A549 (cell line): ENCODE results near the gene SDC4. TPM values are rescaled to one million over a fixed set of nuclear protein-coding genes. Genes with fewer than 3 reads are reported as not detected.

ENCODE experiments used
- ATAC-seq, 2 experiments: fragments of 200-7000 bp in 1 of 2; fragments of >200 bp in 1 of 2; cut with Nextera tagmentation in 1 of 2; cut with Tn5 transposase in 1 of 2; 3 replicates each; pipeline versions ENCODE4 v1.8.0 to v1.9.1; 2018 to 2020; ENCODE audit warnings: mild to moderate bottlenecking in 1 of 2, moderate library complexity in 1 of 2
- CTCF ChIA-PET: fragments of 300-600 bp; sonication (Branson Sonifier 250); formaldehyde crosslinking; extraction: SDS; loops from one replicate; lab custom pipeline; 2021; ENCODE audit warnings: antibody characterized with exemption, inconsistent platforms; lab: Yijun Ruan, JAX
- POLR2A ChIA-PET: fragments of 350-600 bp; formaldehyde crosslinking; extraction: SDS; loops from one replicate; lab custom pipeline; 2021; ENCODE audit warnings: antibody characterized with exemption, inconsistent platforms; lab: Yijun Ruan, JAX
- DNase-seq, 2 experiments: peaks; one replicate each; pipeline versions ENCODE4 v3.0.0 to v3.0.0-alpha.2; 2011 to 2016; ENCODE audit warnings: low read depth in 1 of 2, low spot score in 1 of 2
- FAIRE-seq: peaks from 2 replicates; lab custom pipeline; 2011; peaks lifted over from hg19 to GRCh38; lab: Jason Lieb, UNC
- H3K27ac ChIP-seq, 2 experiments: fragments of >200 bp; sonication (Bioruptor Twin); formaldehyde crosslinking; 3 replicates each; pipeline ENCODE4 v1.5.1; 2016 to 2017
- H3K4me1 ChIP-seq: fragments of >200 bp; sonication (Bioruptor Twin); formaldehyde crosslinking; 3 replicates; pipeline ENCODE4 v1.6.1; 2016
- H3K4me2 ChIP-seq: fragments of >200 bp; sonication (Bioruptor Twin); formaldehyde crosslinking; 3 replicates; pipeline ENCODE4 v1.6.1; 2016
- H3K4me3 ChIP-seq: fragments of >200 bp; sonication (Bioruptor Twin); formaldehyde crosslinking; 3 replicates; pipeline ENCODE4 v1.5.1; 2016
- H3K9me3 ChIP-seq: fragments of >200 bp; sonication (Bioruptor Twin); formaldehyde crosslinking; 3 replicates; pipeline ENCODE4 v1.6.1; 2016
- CBX2 ChIP-seq: fragments of 200-600 bp; sonication (generic); IDR thresholded peaks from 2 replicates; pipeline ENCODE4 v1.6.1; 2016; ENCODE audit warnings: low read depth, mild to moderate bottlenecking, borderline replicate concordance
- EHF ChIP-seq: fragments of 250-450 bp; sonication (Bioruptor Pico); IDR thresholded peaks from 2 replicates; pipeline ENCODE4 v1.5.0; 2020; ENCODE audit warnings: mild to moderate bottlenecking
- EP300 ChIP-seq, 2 experiments: fragments of >200 bp; sonication (Bioruptor Twin); formaldehyde crosslinking; IDR thresholded peaks; 2 replicates in 1 of 2; 3 replicates in 1 of 2; pipeline ENCODE4 v1.6.1; 2016 to 2017
- ESRRA ChIP-seq: fragments of 150-350 bp; IDR thresholded peaks from 2 replicates; pipeline ENCODE4 v1.6.1; 2014; ENCODE audit warnings: mild to moderate bottlenecking, low read length, borderline replicate concordance
- HDAC2 ChIP-seq: fragments of 200-600 bp; sonication (generic); IDR thresholded peaks from 2 replicates; pipeline ENCODE4 v1.6.1; 2016
- HOXB13 ChIP-seq: fragments of 250-450 bp; sonication (Bioruptor Pico); IDR thresholded peaks from 2 replicates; pipeline ENCODE4 v1.5.0; 2020; ENCODE audit warnings: low read depth, mild to moderate bottlenecking, moderate library complexity
- JUNB ChIP-seq: fragments of >200 bp; sonication (Bioruptor Twin); formaldehyde crosslinking; IDR thresholded peaks from 2 replicates; pipeline ENCODE4 v1.6.1; 2016
- KDM1A ChIP-seq: fragments of 200-600 bp; sonication (generic); IDR thresholded peaks from 2 replicates; pipeline ENCODE4 v1.6.1; 2016; ENCODE audit warnings: low read depth, mild to moderate bottlenecking
- MAZ ChIP-seq: fragments of 150-350 bp; IDR thresholded peaks from 2 replicates; pipeline ENCODE4 v1.6.1; 2014; ENCODE audit warnings: antibody characterized with exemption, low read depth, low read length, borderline replicate concordance
- NFE2L2 ChIP-seq: fragments of 150-350 bp; conservative IDR thresholded peaks from 2 replicates; pipeline ENCODE4 v1.6.1; 2014; ENCODE audit warnings: low read length
- RAD21 ChIP-seq, 2 experiments: fragments of >200 bp in 1 of 2; sonication (Bioruptor Twin) in 1 of 2; formaldehyde crosslinking in 1 of 2; IDR thresholded peaks in 1 of 2; conservative IDR thresholded peaks in 1 of 2; 2 replicates in 1 of 2; 3 replicates in 1 of 2; pipeline ENCODE4 v1.6.1; 2012 to 2018; ENCODE audit warnings: inconsistent platforms in 1 of 2
- RCOR1 ChIP-seq: fragments of 150-350 bp; IDR thresholded peaks from 2 replicates; pipeline ENCODE4 v1.6.1; 2014; ENCODE audit warnings: antibody characterized with exemption, low read length, low read depth
- RFX5 ChIP-seq: fragments of 450-650 bp; IDR thresholded peaks from 2 replicates; pipeline ENCODE4 v1.7.1; 2014; ENCODE audit warnings: antibody characterized with exemption, mild to moderate bottlenecking, moderate library complexity
- RNF2 ChIP-seq: fragments of 200-600 bp; sonication (generic); IDR thresholded peaks from 2 replicates; pipeline ENCODE4 v1.6.1; 2016; ENCODE audit warnings: low read depth, mild to moderate bottlenecking, antibody characterized with exemption, moderate library complexity, borderline replicate concordance
- SMC3 ChIP-seq: fragments of >200 bp; sonication (Bioruptor Twin); formaldehyde crosslinking; IDR thresholded peaks from 3 replicates; pipeline ENCODE4 v1.6.1; 2018; ENCODE audit warnings: inconsistent platforms
- TFCP2L1 ChIP-seq: fragments of 250-450 bp; sonication (Bioruptor Pico); IDR thresholded peaks from 2 replicates; pipeline ENCODE4 v1.5.0; 2021; ENCODE audit warnings: mild to moderate bottlenecking
- TP53 ChIP-seq: fragments of 250-450 bp; sonication (Bioruptor Pico); IDR thresholded peaks from 2 replicates; pipeline ENCODE4 v1.5.0; 2021; ENCODE audit warnings: mild to moderate bottlenecking, moderate library complexity
- ZC3H11A ChIP-seq: fragments of 450-650 bp; IDR thresholded peaks from 2 replicates; pipeline ENCODE4 v1.6.1; 2014; ENCODE audit warnings: antibody characterized with exemption, mild to moderate bottlenecking
- WGBS: methylation state at CpG from one replicate; pipeline ENCODE4 v1.1.6; 2017; ENCODE audit errors: missing lambda C conversion rate; 5-methylcytosine and 5-hydroxymethylcytosine counted together
- polyA plus RNA-seq, 4 experiments: library from polyadenylated mRNA; depleted of rRNA in 3 of 4; stranded (reverse); fragments of >200 nt; fragmentation: RNase III in 1 of 4; extraction: RNeasy Plus Mini Kit Qiagen cat#74134 plus additional on column Dnase treatment in 1 of 4; gene quantifications; 2 replicates in 3 of 4; 3 replicates in 1 of 4; pipeline ENCODE4 v1.2.3, GENCODE V29; 2011 to 2017
- TF ChIP-seq, protein P1 (sequence below): fragments of >200 bp; sonication (Bioruptor Twin); formaldehyde crosslinking; IDR thresholded peaks from 3 replicates; pipeline ENCODE4 v1.5.1; 2016
- TF ChIP-seq, protein P2 (sequence below): fragments of 250-450 bp; sonication (Bioruptor Pico); IDR thresholded peaks from 2 replicates; pipeline ENCODE4 v1.5.0; 2021; ENCODE audit warnings: mild to moderate bottlenecking, moderate library complexity, borderline replicate concordance
- TF ChIP-seq, protein P3 (sequence below): fragments of >200 bp; sonication (Bioruptor Twin); formaldehyde crosslinking; IDR thresholded peaks from 3 replicates; pipeline ENCODE4 v1.6.1; 2016

The SDC4 gene
- polyA plus RNA-seq, 2 of the 4 experiments (the other 2 are of a cell fraction) = 27.4 to 35.6 TPM

DNA sequence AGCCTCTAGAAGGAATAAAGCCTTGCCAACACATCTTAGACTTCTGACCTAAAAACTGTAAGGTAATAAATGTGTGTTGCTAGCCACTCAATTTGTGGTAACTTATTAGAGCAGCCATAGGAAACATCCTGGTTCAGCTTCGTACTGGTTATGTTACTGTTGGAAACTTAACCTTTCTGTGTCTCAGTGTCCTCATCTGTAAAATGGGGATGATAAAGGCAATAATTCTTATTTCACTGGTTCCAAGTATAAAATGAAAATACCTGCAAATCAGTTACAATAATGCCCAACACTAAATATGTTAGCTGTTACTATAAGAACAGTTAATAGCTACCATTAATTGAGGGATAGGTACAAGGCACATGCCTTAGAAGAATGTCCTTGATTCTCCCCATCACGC lies 55.9 kb downstream of the SDC4 start:
- DNase-seq (no peak), FAIRE-seq (no peak), ATAC-seq (no peak)
- WGBS = 82% methylated on average over 2 of the region's 2 CpGs
- H3K4me1 ChIP-seq = no peaks in the 10 kb centered on the region
- peaks cover 12% of the 10 kb centered on the region for H3K9me3 ChIP-seq
- no peak overlapping the region for H3K27ac ChIP-seq
- TF ChIP-seq KDM1A (peak; percentile 67; the same call in 1 of the 2 replicates), RFX5 (no peak)
- no peak overlapping the region for H3K4me3 ChIP-seq
- no peak overlapping the region for H3K4me2 ChIP-seq
- ChIA-PET POLR2A (no interaction called here), CTCF (interaction anchor here (0.6 to 9.0 kb wide), 42 partner anchors 8 to 484 kb away, joined by 3 to 106 read pairs (median 10); partner anchors contain the start of genes MATN4, RBPJL, SLPI and SYS1)

- POLR2A ChIA-PET = no interaction called here
- TF ChIP-seq TP53 (CRISPR knock-in tag) (no peak), KDM1A (no peak), HDAC2 (no peak), EHF (CRISPR knock-in tag) (no peak)
- TF ChIP-seq, all 56 proteins: peak for 0
- Histone ChIP-seq H3K4me3 (no peak overlapping the region), H3K4me1 (no peaks in the 10 kb centered on the region), H3K27ac (no peak overlapping the region), H3K4me2 (no peak overlapping the region), H3K9me3 (peaks cover 12% of the 10 kb centered on the region)
- CTCF ChIA-PET = interaction anchor here (0.6 to 9.0 kb wide), 55 partner anchors 10 to 485 kb away, joined by 3 to 106 read pairs (median 7); partner anchors contain the start of genes MATN4, SYS1 and TOMM34
- no peak for DNase-seq
- no peak for ATAC-seq
- 70% methylated on average over 9 of the region's 9 CpGs for WGBS
- FAIRE-seq = no peak
Observed at GRCh38 chr20:45291526-45291925, 56.7 kb downstream of the SDC4 start.

DNA sequence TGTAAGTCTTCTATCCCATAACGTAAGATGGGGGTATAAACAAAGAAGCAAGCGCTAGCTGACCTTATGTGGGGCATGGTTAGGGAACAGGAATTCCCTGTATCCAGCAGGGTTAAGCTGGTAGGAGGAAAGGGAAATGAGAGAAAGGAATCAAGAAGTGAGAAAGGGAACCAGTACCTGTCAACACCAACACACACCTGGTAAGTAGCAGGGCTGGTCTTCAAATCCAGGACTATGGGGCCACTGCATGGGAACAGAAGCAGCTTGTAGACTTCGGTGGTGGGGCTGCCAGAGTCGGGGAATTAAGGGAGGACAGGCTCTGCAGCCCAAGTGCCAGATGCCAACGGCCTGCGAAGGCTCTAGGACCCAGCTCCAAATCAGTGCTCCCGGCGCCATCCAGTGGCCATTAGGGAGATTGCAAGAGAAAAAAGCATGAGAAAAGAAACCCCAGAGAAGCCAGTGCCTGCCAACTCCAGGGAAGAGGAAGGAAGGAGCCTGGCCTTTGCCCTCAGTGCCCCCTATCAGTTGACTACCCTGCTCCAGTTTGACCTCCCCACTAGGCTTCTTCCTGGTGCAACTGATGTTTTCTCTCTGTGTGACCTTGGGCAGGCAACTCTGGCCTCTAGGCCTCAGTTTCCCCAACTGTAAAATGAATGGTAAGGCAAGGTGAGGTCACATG lies 57.4 kb downstream of the SDC4 start:
- no peak overlapping the region for H3K4me3 ChIP-seq
- no peak for TF ChIP-seq RNF2
- TF ChIP-seq ZC3H11A = no peak
- TF ChIP-seq MAZ = no peak
- no peak for TF ChIP-seq EP300 (IDR thresholded peaks at IDR 0.05)
- TF ChIP-seq, protein P1, sequence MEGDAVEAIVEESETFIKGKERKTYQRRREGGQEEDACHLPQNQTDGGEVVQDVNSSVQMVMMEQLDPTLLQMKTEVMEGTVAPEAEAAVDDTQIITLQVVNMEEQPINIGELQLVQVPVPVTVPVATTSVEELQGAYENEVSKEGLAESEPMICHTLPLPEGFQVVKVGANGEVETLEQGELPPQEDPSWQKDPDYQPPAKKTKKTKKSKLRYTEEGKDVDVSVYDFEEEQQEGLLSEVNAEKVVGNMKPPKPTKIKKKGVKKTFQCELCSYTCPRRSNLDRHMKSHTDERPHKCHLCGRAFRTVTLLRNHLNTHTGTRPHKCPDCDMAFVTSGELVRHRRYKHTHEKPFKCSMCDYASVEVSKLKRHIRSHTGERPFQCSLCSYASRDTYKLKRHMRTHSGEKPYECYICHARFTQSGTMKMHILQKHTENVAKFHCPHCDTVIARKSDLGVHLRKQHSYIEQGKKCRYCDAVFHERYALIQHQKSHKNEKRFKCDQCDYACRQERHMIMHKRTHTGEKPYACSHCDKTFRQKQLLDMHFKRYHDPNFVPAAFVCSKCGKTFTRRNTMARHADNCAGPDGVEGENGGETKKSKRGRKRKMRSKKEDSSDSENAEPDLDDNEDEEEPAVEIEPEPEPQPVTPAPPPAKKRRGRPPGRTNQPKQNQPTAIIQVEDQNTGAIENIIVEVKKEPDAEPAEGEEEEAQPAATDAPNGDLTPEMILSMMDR = peak; percentile 86
- TF ChIP-seq HOXB13 (CRISPR knock-in tag) = no peak
- no peak for TF ChIP-seq RCOR1
- TF ChIP-seq ESRRA = no peak
- peak; percentile 81 for TF ChIP-seq SMC3
- TF ChIP-seq JUNB = no peak
- no peak for TF ChIP-seq TFCP2L1 (CRISPR knock-in tag)
- TF ChIP-seq CBX2 = no peak
- TF ChIP-seq, protein P2, sequence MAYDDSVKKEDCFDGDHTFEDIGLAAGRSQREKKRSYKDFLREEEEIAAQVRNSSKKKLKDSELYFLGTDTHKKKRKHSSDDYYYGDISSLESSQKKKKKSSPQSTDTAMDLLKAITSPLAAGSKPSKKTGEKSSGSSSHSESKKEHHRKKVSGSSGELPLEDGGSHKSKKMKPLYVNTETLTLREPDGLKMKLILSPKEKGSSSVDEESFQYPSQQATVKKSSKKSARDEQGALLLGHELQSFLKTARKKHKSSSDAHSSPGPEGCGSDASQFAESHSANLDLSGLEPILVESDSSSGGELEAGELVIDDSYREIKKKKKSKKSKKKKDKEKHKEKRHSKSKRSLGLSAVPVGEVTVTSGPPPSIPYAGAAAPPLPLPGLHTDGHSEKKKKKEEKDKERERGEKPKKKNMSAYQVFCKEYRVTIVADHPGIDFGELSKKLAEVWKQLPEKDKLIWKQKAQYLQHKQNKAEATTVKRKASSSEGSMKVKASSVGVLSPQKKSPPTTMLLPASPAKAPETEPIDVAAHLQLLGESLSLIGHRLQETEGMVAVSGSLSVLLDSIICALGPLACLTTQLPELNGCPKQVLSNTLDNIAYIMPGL (CRISPR knock-in tag) = no peak
- peak; percentile 85 to 87 for TF ChIP-seq RAD21 (conservative IDR thresholded peaks at IDR 0.05 in 1 of 2, IDR thresholded peaks at IDR 0.05 in 1 of 2)
- TF ChIP-seq, protein P3, sequence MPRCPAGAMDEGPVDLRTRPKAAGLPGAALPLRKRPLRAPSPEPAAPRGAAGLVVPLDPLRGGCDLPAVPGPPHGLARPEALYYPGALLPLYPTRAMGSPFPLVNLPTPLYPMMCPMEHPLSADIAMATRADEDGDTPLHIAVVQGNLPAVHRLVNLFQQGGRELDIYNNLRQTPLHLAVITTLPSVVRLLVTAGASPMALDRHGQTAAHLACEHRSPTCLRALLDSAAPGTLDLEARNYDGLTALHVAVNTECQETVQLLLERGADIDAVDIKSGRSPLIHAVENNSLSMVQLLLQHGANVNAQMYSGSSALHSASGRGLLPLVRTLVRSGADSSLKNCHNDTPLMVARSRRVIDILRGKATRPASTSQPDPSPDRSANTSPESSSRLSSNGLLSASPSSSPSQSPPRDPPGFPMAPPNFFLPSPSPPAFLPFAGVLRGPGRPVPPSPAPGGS = no peak
- no peak for TF ChIP-seq NFE2L2
- TF ChIP-seq, all 56 proteins: peak for 3
- ChIA-PET CTCF (interaction anchor here (0.6 to 9.0 kb wide), 76 partner anchors 10 to 538 kb away, joined by 3 to 106 read pairs (median 4); partner anchors contain the start of genes MATN4, SYS1 and TOMM34), POLR2A (no interaction called here)
- H3K27ac ChIP-seq = no peak overlapping the region
- no peak overlapping the region for H3K4me2 ChIP-seq
- H3K9me3 ChIP-seq = peaks cover 12% of the 10 kb centered on the region
- H3K4me1 ChIP-seq = no peaks in the 10 kb centered on the region
- 24% methylated on average over 8 of the region's 8 CpGs for WGBS
- ATAC-seq (peak; percentile 71 to 76), FAIRE-seq (no peak), DNase-seq (peak; percentile 71 to 74)
